ENCODE results near the gene DNM3.

The DNM3 gene

DNA sequence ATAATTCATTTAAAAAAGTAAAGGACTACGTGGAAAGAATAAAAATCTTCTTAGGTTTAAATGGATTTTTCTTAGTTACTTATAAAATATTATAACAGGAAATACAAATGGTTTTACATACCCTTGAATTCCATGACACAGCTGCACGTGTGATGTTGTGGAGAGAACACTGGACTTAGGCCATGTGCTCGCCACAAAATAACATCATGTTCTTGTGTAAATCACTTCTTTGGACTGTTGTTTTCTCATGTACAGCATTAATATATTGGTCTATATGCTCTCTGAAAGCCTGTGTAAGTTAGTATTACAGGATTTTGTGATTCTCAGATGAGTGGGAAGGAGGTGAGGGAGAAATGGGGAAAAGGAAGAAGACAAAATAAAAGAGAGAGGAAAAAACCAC, 228.2 kb downstream of the DNM3 start:
- no peak overlapping the region for H3K4me3 ChIP-seq (ENCODE audit: low read depth, low read length)
- POLR2A ChIA-PET = no interaction called here
- no peaks in the 10 kb centered on the region for H3K36me3 ChIP-seq (ENCODE audit: control insufficient read depth in 2 of 2, insufficient read depth in 1 of 2, low read length in 2 of 2)
- TF ChIP-seq ZBTB20 (tag by site-specific recombination; IDR thresholded peaks at IDR 0.05) (no peak), KLF10 (tag by site-specific recombination; IDR thresholded peaks at IDR 0.05) (no peak), MZF1 (tag by site-specific recombination; IDR thresholded peaks at IDR 0.05; ENCODE audit: borderline replicate concordance) (no peak), ZSCAN16 (tag by site-specific recombination; IDR thresholded peaks at IDR 0.05) (no peak), SCRT1 (tag by site-specific recombination; IDR thresholded peaks at IDR 0.05; ENCODE audit: borderline replicate concordance) (no peak), ZNF280D (tag by site-specific recombination; IDR thresholded peaks at IDR 0.05) (no peak), ZNF239 (tag by site-specific recombination; IDR thresholded peaks at IDR 0.05) (no peak), ZNF530 (tag by site-specific recombination; IDR thresholded peaks at IDR 0.05; ENCODE audit: low read depth) (no peak), ZNF292 (tag by site-specific recombination; IDR thresholded peaks at IDR 0.05; ENCODE audit: borderline replicate concordance, low read depth) (no peak), WT1 (tag by site-specific recombination; IDR thresholded peaks at IDR 0.05) (no peak)
- no peaks in the 10 kb centered on the region for H3K4me1 ChIP-seq (ENCODE audit: control insufficient read depth, insufficient read depth, low read length)
- H3K9me3 ChIP-seq (ENCODE audit: control insufficient read depth, insufficient read depth, low read depth, low read length) = no peaks in the 10 kb centered on the region
- CTCF ChIA-PET = interaction anchor here (0.6 kb wide), 1 partner anchor 662 kb away, joined by 4 read pairs; no protein-coding TSS in a partner anchor
- no peak overlapping the region for H3K27ac ChIP-seq (ENCODE audit: extremely low read depth, low read depth, low read length)

- TF ChIP-seq YY1 (tag by site-specific recombination; IDR thresholded peaks at IDR 0.05) (no peak), RBAK (tag by site-specific recombination; IDR thresholded peaks at IDR 0.05) (no peak), ZNF558 (tag by site-specific recombination; IDR thresholded peaks at IDR 0.05) (no peak)
- H3K36me3 ChIP-seq (ENCODE audit: control insufficient read depth in 2 of 2, insufficient read depth in 1 of 2, low read length in 2 of 2) = no peaks in the 10 kb centered on the region
- POLR2A ChIA-PET = no interaction called here
These were observed 228.8 kb downstream of the DNM3 start for GRCh38 chr1:172070055-172070454.

DNA sequence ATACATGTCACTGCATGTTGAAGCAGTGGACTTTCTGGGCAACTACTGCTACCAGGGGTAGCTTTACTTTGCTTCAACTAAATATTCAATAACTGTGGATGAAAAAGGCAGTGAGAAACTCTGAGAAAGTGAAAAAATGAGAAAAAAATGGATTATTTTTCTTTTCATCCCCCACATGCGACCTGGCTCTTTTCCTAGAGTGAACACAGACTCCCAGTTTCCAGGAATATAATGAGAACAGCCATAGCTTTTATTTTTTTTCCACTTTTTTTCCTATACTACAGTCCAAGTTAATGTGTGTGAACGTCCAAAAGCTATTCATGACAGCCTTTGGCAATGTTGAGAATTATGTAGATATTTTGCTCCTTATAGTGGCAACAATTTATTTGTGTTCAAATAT, 230.4 kb downstream of the DNM3 start:
- Histone ChIP-seq H3K9me3 (ENCODE audit: control insufficient read depth, insufficient read depth, low read depth, low read length) (no peaks in the 10 kb centered on the region), H3K27ac (ENCODE audit: extremely low read depth, low read depth, low read length) (no peak overlapping the region), H3K4me3 (ENCODE audit: low read depth, low read length) (no peak overlapping the region), H3K36me3 (ENCODE audit: control insufficient read depth in 2 of 2, insufficient read depth in 1 of 2, low read length in 2 of 2) (no peaks in the 10 kb centered on the region), H3K4me1 (ENCODE audit: control insufficient read depth, insufficient read depth, low read length) (no peaks in the 10 kb centered on the region)
- CTCF ChIA-PET = interaction anchor here (1.0 kb wide), 1 partner anchor 70 kb away, joined by 3 read pairs; no protein-coding TSS in a partner anchor
- POLR2A ChIA-PET = no interaction called here
- TF ChIP-seq KLF1 (tag by site-specific recombination; IDR thresholded peaks at IDR 0.05) = no peak
- TF ChIP-seq, protein P1, sequence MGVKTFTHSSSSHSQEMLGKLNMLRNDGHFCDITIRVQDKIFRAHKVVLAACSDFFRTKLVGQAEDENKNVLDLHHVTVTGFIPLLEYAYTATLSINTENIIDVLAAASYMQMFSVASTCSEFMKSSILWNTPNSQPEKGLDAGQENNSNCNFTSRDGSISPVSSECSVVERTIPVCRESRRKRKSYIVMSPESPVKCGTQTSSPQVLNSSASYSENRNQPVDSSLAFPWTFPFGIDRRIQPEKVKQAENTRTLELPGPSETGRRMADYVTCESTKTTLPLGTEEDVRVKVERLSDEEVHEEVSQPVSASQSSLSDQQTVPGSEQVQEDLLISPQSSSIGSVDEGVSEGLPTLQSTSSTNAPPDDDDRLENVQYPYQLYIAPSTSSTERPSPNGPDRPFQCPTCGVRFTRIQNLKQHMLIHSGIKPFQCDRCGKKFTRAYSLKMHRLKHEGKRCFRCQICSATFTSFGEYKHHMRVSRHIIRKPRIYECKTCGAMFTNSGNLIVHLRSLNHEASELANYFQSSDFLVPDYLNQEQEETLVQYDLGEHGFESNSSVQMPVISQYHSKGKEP (tag by site-specific recombination; IDR thresholded peaks at IDR 0.05) = no peak
- TF ChIP-seq ZNF580 (tag by site-specific recombination; IDR thresholded peaks at IDR 0.05) = no peak
- no peak for TF ChIP-seq EGR2 (tag by site-specific recombination; IDR thresholded peaks at IDR 0.05; ENCODE audit: low read depth)
- no peak for TF ChIP-seq ZNF830 (tag by site-specific recombination; IDR thresholded peaks at IDR 0.05; ENCODE audit: low read depth)
- TF ChIP-seq, protein P2, sequence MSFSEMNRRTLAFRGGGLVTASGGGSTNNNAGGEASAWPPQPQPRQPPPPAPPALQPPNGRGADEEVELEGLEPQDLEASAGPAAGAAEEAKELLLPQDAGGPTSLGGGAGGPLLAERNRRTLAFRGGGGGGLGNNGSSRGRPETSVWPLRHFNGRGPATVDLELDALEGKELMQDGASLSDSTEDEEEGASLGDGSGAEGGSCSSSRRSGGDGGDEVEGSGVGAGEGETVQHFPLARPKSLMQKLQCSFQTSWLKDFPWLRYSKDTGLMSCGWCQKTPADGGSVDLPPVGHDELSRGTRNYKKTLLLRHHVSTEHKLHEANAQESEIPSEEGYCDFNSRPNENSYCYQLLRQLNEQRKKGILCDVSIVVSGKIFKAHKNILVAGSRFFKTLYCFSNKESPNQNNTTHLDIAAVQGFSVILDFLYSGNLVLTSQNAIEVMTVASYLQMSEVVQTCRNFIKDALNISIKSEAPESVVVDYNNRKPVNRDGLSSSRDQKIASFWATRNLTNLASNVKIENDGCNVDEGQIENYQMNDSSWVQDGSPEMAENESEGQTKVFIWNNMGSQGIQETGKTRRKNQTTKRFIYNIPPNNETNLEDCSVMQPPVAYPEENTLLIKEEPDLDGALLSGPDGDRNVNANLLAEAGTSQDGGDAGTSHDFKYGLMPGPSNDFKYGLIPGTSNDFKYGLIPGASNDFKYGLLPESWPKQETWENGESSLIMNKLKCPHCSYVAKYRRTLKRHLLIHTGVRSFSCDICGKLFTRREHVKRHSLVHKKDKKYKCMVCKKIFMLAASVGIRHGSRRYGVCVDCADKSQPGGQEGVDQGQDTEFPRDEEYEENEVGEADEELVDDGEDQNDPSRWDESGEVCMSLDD (tag by site-specific recombination; IDR thresholded peaks at IDR 0.05) = no peak
- no peak for TF ChIP-seq ZNF391 (tag by site-specific recombination; IDR thresholded peaks at IDR 0.05; ENCODE audit: borderline replicate concordance, low read depth)
- no peak for TF ChIP-seq ZNF837 (tag by site-specific recombination; IDR thresholded peaks at IDR 0.05)
- TF ChIP-seq ZNF26 (tag by site-specific recombination; IDR thresholded peaks at IDR 0.05) = no peak
- TF ChIP-seq ZNF366 (tag by site-specific recombination; conservative IDR thresholded peaks at IDR 0.05) = no peak
- no peak for TF ChIP-seq ZNF473 (tag by site-specific recombination; IDR thresholded peaks at IDR 0.05)

More at GRCh38 chr1:172070055-172070454, 228.8 kb downstream of the DNM3 start:
- CTCF ChIA-PET = interaction anchor here (0.6 to 0.7 kb wide), 2 partner anchors 17 to 662 kb away, joined by 4 read pairs; no protein-coding TSS in a partner anchor
- no peaks in the 10 kb centered on the region for H3K9me3 ChIP-seq (ENCODE audit: control insufficient read depth, insufficient read depth, low read depth, low read length)
- no peak overlapping the region for H3K4me3 ChIP-seq (ENCODE audit: low read depth, low read length)
- H3K4me1 ChIP-seq (ENCODE audit: control insufficient read depth, insufficient read depth, low read length) = no peaks in the 10 kb centered on the region
- H3K27ac ChIP-seq (ENCODE audit: extremely low read depth, low read depth, low read length) = no peak overlapping the region
